ENCODE measurements around the gene ART5.
"Not testable (repeated sequence)": the region's sequence is repeated elsewhere in the genome, so short reads cannot be mapped to it uniquely, and the experiment has no call there.

ART5 gene

DNA sequence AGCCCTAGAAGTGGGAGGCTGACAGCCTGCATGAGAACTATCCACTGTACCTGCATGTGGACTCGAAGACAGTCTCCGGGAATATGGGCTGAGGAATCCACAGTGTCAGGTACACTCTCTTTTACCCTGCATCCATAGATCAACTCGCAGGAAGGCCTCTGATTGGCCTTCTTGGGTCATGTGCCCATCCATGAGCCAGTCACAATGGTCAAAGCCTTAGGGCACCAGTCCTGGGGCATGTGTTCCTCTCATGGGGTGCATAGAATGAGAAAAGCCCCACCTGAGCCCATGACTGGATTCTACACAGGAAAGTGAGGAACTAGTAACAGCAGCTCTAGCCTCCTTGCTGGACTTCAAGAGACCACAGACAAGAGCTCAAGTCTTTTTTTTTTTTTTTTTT lies 13.8 kb upstream of the ART5 start:
- no peak for DNase-seq

DNA sequence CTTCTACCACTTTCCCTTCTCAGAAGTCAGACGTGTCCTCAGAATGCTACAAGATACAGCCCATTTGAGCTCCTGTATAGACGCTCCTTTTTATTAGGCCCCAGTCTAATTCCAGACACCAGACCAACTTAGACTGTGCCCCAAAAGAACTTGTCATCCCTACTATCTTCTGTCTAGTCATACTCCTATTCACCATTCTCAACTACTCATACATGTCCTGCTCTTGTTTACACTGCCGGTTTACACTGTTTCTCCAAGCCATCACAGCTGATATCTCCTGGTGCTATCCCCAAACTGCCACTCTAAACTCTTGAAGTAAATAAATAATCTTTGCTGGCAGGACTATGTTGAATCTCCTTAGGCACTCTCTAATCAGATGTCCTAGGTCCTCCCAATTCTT lies 10.7 kb upstream of the ART5 start:
- not testable (repeated sequence) for DNase-seq

DNA sequence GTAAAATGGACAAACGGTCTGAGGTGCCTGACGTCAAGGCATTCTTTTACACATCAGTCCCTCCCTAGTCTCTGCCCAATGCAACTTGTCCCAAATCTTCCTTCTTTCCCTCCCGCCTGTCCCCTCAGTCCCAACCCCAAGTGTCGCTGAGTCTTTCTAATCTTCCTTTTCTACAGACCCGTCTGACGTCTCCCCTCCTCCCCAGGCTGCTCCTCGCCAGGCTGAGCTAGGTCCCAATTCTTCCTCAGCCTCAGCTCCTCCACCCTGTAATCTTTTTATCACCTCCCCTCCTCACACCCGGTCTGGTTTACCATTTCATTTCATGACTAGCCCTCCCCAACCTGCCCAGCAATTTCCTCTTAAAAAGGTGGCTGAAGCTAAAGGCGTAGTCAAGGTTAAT lies 7.6 kb upstream of the ART5 start:
- DNase-seq, result not testable (repeated sequence)

DNA sequence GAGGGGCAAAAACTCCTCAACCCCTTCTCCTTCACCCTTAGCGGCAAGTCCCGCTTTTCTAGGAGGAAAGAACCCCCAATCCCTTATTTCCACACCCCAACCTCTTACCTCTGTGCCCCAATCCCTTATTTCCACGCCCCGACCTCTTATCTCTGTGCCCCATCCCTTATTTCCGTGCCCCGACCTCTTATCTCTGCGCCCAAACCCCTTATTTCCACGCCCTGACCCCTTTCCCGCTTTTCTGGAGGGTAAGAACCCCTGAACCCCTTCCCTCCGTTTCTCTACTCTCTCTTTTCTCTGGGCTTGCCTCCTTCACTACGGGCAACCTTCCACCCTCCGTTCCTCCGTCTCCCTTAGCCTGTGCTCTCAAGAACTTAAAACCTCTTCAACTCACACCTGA lies 7.1 kb upstream of the ART5 start:
- not testable (repeated sequence) for DNase-seq

DNA sequence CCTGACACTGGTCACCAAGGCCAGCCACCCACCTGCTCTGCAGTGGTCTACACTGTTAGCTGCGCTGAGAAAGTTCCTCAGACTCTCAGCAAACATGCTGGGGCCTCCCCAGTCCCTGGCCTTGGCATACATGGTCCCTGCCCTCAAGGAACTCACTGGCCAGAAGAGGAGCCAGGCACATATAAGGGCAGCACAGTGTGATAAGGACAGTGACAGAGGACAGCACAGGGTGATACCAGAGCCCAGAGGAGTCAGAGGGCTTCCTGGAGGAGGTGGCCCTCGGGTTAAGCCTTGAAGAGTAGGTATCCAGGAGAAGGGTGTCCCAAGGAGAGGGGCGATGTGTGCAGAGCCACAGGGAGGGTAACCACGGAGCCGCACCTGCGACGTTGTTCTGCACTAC lies 3.8 kb upstream of the ART5 start:
- DNase-seq, result no peak

DNA sequence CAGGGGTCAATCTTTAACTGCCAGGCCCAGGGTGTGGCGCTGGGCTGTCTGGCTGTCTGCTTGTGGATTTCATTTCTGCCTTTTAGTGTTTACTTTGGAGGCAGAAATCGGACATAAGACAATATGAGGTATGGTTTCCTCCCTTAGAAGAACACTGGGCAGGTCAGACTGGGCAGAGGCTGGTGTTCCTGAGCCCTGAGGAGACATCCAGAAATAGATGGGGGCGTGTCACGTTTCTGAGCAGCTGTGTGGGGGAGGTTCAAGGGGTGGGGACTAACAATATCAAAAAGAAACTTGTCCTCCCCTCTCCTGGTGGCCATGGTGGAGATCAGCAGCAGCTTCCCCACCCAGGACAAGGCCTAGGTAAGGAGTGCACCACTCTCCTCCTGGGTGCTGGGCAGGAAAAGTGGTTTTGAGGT lies 3.0 kb upstream of the ART5 start, which contains the start of gene ART1:
ART1 (plus strand) TSS at position 312 of the 419 bp plus-strand sequence. CDS start 14,086 bp downstream, outside the sequence.
- no peak for DNase-seq

DNA sequence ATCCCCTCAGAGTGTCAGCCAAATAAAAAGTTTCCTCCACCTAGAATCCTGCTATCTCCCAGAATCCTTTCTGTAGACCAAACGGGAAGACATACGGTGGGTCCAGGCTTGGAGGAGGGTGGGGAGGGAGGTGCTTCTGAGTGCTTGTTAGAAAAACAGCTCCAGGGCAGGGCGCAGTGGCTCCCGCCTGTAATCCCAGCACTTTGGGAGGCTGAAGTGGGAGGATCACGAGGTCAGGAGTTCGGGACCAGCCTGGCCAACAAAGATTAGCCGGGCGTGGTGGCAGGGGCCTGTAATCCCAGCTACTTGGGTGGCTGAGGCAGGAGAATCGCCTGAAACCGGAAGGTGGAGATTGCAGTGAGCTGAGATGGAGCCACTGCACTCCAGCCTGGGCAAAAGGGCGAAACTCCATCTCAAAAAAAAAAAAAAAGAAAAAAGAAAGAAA lies 1.3 kb upstream of the ART5 start:
- not testable (repeated sequence) for DNase-seq

DNA sequence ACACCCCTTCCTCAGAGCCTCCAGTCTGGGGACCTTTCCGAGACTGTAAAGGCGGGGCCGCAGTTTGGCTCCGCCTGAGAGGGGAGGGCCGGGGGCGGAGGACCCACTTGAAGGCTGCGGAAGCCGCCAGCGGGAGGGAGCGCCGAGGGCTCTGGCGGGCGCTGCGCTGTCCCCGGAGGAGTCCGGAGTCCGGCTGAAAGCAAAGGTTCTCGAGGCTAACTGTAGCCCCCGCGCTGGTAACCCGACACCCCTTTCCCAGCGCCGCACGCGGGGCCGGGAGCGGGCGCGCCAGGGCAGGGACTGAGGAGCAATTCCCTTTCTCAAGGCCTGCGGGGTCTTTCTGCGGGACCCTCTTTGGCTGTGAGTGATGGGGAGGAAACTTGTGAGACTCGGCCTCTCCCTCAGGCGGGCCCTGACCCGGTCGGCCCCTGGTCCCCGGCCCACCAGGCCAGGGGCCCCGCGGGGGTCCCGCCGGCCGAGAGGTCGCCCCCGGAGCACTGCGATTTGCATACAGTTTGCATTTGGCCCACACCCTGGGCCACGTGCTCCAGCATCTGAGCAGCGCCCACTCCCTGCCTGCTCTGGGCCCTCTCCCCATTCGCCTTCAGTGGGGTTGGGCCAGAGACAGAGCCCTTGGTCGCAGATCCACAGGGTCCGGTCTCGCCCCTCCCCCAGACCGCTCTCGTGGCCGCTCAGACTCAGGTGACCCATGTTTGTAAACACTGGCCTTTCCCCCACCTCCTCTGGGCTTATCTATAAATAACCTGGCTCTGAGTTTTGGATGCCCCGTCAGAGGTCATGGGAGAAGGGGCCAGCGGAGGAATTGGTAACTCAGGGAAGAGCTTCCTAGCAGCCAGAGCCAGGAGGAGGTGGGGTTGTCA lies 519 bp upstream of the ART5 start:
- DNase-seq, result peak; percentile 63

DNA sequence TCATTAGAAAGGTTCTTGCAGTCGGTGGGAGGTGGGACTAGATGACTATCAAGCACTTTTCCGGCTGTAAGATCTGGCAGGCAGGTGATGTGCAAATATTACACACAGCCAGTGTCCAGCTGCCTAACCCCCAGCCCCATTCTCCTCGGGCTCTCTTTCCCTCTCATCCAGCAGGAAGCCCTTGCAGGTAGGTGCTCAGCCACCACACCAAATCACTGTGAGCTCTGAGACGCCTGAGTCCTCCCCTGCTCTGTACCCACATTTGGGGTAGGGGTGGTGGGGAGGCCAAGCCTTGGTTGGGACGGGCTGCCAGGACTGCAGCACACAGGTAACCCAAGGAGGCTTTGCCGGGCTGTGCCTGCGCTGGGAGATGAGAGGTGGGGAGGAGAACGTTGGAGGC lies 601 bp downstream of the ART5 start:
- no peak for DNase-seq

DNA sequence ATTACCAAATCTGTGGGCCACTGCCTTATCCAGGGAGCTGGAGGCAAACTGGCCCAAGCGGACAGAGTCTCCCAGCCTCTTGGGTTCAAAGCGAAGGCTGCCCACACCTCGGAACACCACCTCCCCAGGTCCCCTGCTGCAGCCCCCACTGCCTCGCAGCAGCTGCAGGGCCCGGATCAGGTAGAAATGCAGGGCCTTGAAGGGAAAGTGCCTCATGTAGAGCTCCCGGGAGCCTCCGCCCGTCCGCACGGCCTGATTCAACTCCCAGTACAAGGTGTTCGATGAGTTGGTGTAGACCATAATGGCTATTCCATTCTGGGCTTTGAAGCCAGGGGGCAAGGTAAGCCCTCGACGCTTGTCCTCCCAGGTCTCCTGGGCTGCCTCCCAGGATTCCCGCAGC lies 2.0 kb downstream of the ART5 start:
- no peak for DNase-seq

DNA sequence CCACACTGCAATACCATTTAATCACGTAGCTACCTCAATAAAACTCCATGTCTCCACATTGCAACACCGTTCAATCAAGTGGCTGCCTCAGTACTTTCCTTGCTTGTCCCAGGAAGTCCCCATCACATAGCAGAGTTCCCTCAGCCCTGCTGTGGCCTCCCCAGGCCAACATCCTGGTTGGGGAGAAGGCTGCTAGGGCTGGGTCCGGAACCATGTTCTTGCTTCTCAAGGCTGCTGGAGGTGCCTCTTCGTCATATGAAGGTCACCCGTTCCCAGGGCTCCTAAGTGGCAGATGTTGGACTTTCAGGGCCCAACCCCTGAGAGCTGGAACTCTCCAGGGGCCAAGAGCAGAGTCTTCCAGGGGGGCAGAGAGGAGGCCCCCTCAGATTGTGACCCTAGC lies 3.3 kb downstream of the ART5 start:
- no peak for DNase-seq

DNA sequence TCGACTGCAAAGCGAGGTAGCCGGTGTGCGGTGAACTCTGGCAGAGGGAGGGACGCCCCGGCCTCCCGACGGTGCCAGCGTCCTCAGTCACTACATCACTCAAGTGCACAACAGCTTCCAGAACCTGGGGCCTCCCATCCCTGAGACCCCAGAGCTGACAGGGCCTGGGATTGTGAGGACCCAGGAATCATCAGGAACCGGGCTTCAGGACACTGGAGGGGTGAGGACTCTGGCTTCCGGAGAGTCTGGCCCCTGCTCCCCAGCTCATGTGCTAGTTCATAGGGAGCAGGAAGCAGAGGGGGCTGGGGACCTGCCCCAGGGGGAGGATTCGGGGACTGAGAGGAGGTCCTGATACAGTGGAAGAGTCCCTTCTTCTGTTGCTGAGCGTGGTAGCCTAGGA lies 4.6 kb downstream of the ART5 start:
- DNase-seq, result no peak

DNA sequence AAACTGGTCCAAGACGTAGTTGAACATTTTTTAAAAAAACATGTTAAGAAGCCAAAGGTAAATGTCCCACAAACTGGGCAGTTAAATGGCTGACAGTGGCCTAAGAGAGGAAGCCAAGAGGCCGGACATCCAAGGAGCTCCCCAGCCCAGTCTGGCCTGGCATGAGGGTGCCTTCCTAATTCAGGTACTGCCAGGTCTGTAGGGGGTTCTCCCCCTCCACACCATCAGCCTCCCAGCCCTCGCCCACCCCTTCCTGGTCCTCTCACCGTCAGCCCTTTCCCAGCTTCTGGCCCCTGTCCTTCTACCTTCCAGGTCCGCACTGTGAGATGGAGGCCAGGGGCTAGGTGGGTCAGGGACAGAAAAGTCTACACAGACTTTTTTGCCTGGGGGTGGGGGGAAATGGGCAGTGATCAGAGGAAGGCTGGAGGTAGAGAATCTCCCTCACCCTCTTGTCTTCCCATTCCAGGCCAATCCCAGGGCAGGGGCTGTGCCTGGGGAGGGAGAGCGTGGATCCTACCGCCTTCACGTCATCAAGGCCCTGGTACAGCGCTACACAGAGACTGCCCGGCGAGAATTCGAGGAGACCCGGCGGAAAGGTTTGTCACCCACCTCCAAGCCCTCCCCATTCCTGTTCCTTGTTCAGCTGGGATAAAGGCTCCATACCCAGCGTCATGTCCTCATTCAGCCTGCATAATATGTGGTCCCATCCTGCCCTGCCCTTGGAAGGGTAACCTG lies 6.0 kb downstream of the ART5 start:
- DNase-seq, result no peak

DNA sequence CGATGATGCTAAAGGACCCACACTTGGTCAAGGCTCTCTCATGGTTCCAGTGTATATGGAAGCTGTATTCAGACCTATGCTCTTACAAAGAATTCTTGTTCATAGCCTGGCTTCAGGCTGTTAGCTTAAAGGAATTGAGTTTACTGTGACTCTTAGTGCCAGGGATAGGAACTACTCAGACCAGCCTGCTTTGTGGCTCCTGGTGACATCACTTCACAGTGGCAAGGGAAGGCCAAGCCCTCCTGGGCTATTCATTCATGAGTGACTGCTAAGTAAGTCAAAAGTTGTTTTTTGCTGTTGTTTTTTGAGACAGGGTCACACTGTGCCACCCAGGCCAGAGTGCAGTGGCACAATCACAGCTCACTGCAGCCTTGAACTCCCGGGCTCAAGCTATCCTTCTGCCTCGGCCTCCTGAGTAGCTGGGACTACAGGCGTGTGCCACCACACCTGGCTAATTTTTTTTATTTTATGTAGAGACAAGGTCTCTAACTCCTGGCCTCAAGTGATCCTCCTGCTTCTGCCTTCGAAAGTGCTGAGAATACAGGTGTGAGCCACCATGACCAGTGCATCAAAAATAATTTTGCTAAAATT lies 9.6 kb downstream of the ART5 start:
- no peak for DNase-seq

DNA sequence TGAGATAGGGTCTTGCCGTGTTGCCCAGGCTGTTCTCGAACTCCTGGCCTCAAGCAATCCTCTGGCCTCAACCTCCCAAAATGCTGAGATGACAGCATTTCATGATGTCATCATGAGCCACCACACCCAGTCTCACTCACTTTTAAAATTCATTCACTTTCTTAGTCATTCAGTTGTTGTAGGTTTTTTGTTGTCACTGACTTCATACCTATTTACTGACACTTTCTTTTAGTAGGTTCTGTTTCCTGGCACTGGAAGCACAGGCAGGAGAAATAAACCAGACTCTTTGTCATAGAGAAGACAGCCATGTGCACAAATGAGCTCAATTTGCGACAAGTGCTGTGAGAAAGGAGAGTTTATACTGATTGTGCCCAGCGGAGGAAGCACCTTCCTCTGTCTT lies 10.5 kb downstream of the ART5 start:
- no peak for DNase-seq

DNA sequence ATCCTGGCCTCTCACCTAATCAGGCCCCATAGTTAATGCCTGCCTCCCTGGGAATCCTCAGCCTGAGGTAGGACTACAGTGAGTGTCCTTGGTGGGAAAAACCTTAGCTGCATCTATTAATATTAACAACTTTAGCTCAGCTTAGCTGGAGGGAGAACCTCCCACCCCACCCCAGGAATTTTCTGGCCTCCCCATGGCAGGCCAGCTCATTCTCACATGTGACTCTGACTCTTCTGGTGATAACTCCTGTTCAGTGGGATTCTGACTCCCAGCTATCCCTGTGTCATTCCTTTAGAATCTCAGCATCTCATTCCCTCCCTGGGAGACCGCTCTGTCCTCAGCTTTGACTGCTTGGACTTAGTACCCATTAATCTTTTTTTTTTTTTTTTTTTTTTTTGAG lies 14.5 kb downstream of the ART5 start:
- DNase-seq, result no peak

DNA sequence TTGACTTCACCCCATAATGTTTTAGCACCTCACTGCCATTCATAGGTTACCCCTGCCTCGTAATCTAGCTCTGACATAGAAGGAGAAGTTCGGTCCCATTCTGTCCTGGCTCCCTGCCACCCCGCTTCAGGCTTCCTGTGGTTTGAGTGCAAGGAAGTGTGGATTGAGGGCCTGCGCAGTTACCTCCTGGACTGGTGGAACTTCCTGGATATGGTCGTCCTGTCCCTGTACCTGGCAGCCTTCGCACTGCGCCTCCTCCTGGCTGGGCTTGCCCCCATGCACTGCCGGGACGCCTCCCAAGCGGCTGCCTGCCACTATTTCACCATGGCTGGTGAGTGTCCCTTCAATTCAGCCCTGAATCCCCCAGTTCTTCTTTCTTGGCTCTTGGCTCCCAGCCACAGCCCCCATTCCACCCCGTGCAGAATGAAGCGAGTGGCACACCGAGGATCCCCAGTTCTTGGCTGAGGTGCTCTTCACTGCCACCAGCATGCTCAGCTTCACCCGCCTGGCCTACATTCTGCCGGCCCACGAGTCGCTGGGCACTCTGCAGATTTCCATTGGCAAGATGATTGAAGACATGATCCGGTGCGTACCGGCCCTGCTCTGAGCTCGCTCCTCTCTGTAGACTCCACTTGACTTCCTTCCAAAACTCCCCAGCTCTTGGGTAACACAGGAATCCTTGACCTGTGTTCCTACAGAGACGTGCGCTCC lies 15.4 kb downstream of the ART5 start:
- no peak for DNase-seq

DNA sequence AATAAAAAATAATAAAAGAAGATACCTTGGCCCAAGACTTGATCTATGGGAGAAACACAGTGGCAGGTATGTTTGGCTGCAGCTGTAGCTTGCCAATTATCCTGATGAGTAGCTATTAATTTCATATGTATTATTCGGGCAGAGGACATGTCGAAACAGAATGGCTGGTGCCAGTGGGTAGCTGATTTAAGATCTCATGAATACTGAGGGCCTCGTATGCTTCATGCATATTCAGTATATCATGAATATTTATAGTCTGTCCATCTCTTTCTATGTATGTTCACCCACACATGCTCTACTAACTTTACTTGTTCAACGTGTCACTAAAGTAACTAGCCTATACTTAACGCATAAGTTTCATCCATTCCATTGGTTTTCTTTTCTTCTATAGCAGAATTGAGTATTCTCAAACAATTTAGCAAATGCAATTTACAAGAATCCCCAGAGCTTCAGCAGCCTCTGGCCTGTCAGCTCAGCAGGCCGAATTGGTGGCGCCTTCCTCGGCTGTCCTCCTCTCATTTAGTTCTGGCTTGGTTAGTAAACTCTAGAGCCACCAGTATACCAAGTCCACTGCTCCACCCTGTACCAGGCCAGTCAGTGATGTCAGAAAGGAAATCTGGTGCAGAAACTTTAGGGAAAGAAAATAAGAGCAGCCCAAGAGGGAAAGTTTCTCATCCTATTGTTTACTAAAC lies 17.9 kb downstream of the ART5 start:
- no peak for DNase-seq

DNA sequence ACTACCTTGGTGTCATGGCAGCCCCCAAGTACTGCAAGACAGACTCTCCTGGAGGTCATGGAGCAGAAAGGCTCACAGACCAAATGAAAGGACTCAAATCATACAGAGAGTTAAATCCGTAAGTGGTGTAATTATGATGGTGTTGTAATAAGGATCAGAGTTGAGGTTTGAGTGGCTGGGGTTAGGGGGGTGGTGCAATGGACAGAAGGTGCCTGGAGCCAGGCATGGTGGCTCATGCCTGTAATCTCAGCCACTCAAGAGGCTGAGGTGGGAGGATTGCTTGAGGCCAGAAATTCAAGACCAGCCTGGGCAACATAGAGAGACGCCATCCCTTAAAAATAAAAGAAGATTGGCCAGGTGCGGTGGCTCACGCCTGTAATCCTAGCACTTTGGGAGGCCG lies 18.7 kb downstream of the ART5 start:
- no peak for DNase-seq

DNA sequence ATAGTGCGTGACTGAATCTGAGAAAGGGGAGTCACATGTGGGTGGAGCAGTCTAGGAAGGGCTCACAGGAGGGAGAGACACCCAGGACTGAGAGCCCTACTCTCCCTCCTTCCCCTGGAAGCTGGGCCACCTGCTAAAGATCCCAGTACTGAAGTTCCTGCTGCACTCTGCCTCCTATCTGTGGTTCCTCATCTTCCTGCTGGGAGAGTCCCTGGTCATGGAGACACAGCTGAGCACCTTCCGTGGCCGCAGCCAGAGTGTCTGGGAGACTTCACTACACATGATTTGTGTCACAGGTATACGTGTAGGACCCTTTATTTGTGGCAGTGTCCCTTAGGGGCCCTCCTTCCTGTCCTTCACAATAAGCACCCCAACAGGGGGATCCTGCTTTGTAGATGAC lies 19.3 kb downstream of the ART5 start:
- DNase-seq, result no peak

DNA sequence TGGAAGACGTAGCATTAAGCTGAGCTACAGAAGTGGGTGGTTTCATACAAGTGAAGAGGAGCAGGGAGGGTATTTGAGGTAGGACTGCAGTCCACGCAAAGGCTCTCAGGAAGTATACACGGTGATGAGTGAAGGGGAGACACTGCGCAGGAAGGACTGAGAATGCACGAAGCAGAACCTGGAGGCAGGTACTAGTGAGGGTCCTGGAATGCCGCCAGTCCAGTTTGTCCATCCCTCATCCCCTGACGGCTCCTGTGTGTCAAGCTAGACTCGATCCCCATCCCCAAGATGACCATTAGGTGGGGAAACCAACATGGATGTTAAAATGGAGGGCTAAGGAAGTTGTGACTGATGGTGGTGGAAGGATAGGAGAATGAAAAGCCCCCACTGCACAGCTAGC lies 23.8 kb downstream of the ART5 start:
- DNase-seq, result no peak

DNA sequence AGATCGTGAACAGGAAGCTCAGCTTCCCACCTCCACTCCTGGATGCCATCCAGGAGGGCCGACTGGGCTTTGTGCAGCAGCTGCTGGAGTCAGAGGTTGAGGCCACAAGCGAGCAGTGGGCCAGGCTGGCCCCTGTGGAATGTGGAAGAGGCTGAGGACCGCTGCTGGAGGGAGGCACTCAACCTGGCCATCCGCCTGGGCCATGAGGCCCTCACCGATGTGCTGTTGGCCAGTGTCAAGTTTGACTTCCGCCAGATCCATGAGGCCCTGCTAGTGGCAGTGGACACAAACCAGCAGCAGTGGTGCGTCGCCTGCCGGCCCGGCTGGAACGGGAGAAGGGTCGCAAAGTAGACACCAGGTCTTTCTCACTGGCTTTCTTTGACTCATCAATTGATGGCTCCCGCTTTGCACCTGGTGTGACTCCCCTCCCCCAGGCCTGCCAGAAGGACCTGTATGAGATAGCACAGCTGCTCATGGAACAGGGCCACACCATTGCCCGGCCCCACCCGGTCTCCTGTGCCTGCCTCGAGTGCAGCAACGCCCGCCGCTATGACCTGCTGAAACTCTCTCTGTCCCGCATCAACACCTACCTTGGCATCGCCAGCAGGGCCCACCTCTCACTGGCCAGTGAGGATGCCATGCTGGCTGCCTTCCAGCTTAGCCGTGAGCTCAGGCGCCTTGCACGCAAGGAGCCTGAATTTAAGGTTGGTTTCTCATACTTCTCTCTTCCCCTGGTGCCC lies 24.9 kb downstream of the ART5 start:
- DNase-seq, result no peak
